SK-N-SH treated with all-trans-retinoic acid at 6 μM for 48 hours (cell line): ENCODE data around the gene CDKN3.

Experiments used
- ARNTL ChIP-seq: fragments of 450-650 bp; formaldehyde crosslinking; IDR thresholded peaks from 2 replicates; pipeline ENCODE4 v1.5.0; 2020; ENCODE audit warnings: low read depth, mild to moderate bottlenecking, moderate library complexity, borderline replicate concordance
- OSR1 ChIP-seq: fragments of 250-450 bp; sonication (Bioruptor Pico); IDR thresholded peaks from 2 replicates; pipeline ENCODE4 v1.8.0; 2022; ENCODE audit warnings: moderate library complexity, mild to moderate bottlenecking, inconsistent platforms
- PATZ1 ChIP-seq: fragments of 250-450 bp; sonication (Bioruptor Pico); IDR thresholded peaks from 2 replicates; pipeline ENCODE4 v1.8.0; 2020; ENCODE audit warnings: mild to moderate bottlenecking, moderate library complexity, borderline replicate concordance
- PPARA ChIP-seq: fragments of 250-450 bp; sonication (Bioruptor Pico); IDR thresholded peaks from 2 replicates; pipeline ENCODE4 v1.5.0; 2020; ENCODE audit warnings: mild to moderate bottlenecking, borderline replicate concordance
- ZNF8 ChIP-seq: fragments of 450-650 bp; formaldehyde crosslinking; IDR thresholded peaks from 2 replicates; pipeline ENCODE4 v1.5.0; 2020; ENCODE audit warnings: mild to moderate bottlenecking, moderate library complexity
- TF ChIP-seq, protein P1 (sequence below): fragments of 250-450 bp; sonication (Bioruptor Pico); IDR thresholded peaks from 2 replicates; pipeline ENCODE4 v1.5.1; 2020; ENCODE audit warnings: low read depth, mild to moderate bottlenecking, moderate library complexity

- TF ChIP-seq PPARA (no peak), ARNTL (CRISPR knock-in tag) (no peak), ZNF8 (CRISPR knock-in tag) (no peak), PATZ1 (CRISPR knock-in tag) (no peak), OSR1 (CRISPR knock-in tag) (no peak)
- TF ChIP-seq, protein P1, sequence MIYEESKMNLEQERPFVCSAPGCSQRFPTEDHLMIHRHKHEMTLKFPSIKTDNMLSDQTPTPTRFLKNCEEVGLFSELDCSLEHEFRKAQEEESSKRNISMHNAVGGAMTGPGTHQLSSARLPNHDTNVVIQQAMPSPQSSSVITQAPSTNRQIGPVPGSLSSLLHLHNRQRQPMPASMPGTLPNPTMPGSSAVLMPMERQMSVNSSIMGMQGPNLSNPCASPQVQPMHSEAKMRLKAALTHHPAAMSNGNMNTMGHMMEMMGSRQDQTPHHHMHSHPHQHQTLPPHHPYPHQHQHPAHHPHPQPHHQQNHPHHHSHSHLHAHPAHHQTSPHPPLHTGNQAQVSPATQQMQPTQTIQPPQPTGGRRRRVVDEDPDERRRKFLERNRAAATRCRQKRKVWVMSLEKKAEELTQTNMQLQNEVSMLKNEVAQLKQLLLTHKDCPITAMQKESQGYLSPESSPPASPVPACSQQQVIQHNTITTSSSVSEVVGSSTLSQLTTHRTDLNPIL (CRISPR knock-in tag): no peak
These were observed 49.4 kb downstream of the CDKN3 start for GRCh38 chr14:54446161-54446693.
